KBM-7 (cell line): Measurements from ENCODE around the gene PRKCE.

Source experiments
- DNase-seq: peaks from one replicate; pipeline ENCODE4 v3.0.0-alpha.2; 2015
- in situ Hi-C: fragments of 300-500 bp; cut with MboI; formaldehyde crosslinking; loops from 2 replicates; pipeline ENCODE4 v1.14.3; 2020; ENCODE audit warnings: low sequenced_read_pairs, low pct_unique_long_range_greater_than_20kb, mixed read lengths

The PRKCE gene

DNA sequence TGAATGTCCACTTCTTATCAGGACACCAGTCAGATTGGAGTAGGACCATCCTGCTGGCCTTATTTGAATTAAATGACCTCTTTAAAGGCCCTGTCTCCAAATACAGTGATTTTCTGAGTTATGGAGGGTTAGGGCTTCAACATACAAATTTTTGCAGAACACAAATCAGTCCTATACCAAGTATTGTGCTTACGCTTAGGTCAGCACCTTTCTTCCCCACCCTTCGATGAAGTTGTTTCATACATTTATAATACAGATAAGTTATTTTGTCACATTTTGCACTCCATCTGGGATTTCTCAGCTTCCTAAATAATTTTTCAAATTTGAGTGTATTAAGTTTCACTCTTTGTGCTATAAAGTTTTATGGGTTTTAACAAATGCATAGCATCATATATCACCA lies 455.2 kb downstream of the PRKCE start:
- DNase-seq: no peak
- in situ Hi-C loops: no loop called here

GRCh38 chr2:46114996-46115395 lies 463.5 kb downstream of the PRKCE start:
- DNase-seq: no peak
- in situ Hi-C loops: no loop called here

- no peak for DNase-seq
- in situ Hi-C loops: no loop called here
Observed at GRCh38 chr2:46116150-46116549, 464.7 kb downstream of the PRKCE start.

GRCh38 chr2:46116553-46116991 lies 465.1 kb downstream of the PRKCE start:
- in situ Hi-C loops: no loop called here
- DNase-seq: no peak

- DNase-seq: no peak
- in situ Hi-C loops: no loop called here
Observed at GRCh38 chr2:46117379-46117778, 465.9 kb downstream of the PRKCE start.

GRCh38 chr2:46117994-46118393 lies 466.5 kb downstream of the PRKCE start:
- in situ Hi-C loops: no loop called here
- DNase-seq: no peak

DNA sequence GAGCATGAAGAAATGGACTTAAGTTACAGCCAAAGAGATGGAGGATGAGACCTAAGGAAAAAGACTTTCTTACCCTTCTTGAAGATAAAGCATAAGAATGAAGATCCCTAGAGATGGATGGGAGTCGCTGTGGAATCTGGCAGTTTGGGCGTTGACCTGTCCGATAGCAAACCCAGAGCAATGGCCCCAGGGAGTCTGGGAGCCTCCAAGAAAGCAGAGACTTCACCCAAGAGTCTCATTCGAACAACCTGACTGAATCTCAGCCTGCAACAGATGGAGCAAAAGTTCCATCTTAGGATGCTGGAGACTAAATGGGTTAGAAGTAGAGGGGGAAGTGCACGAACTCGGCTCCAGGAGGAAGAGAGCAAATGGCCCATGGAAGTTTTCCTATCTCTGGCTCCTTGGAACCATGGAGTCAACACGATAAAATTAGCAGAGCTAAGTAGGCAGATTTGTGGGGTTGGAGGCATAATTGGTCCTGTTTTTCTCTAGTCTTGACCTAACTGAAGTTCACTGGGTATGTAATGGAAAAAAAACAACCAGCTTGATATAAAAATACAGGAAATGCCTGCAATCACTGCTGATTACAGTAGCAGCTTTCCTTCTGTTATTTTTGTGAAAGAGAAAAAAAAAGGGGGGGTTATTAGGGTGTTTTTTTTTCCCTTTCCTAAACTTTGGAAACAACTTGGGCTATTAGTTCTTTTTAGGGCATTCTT lies 467.3 kb downstream of the PRKCE start:
- in situ Hi-C loops: no loop called here
- no peak for DNase-seq

DNA sequence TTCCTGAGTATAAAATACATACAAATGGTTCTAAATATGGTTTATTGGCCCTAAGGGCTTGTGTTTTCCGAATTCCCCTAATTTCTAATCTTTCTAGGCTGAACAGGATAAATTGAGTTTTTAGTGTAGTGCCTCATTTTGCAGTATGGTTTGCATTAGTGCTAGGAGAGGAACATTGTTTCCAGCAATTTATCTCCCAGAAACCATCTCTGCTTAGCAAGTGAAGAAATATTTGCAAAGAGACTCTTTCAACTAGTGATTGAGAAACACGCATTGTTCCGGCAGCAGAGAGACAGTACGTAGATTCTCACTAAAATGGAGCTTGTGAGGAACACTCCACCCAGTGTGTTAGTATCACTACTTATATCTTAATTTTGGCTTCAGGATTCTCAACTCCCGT lies 468.0 kb downstream of the PRKCE start:
- no peak for DNase-seq
- in situ Hi-C loops: no loop called here

DNA sequence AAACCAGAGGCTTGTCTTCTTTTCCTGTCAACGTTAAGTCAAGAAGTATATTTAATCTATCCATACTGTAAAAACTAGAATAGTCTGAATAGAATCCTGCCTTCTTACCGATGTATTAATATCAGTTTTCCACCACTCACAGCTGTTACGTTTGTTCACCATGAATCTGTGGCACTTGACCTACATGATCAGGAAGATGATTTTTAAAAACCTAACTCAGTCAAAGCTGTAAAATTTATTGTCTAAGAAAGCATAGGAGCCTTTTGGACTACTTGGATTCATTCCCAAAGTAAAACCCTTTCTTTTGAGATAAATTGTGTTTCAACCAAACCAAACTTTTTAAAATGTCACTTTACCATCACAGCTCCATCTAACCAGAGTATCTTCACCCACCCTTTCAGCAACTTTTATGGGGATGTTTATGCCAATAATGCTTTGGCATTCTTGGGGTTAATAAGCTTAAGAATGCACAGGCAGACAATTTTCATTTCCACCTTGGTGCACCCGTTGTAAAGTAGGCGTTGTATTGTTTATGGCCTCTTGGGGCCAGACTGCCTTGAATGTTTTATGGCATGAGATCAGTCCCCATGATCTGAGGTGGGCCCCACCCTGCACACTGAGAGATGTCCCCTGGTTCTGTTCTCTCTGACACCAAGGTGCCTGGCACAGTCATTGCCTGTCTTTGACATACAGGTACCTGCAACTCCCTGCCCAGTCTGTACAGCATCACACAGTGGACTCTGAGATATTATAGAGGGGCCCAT lies 469.5 kb downstream of the PRKCE start:
- DNase-seq: no peak
- in situ Hi-C loops: no loop called here

DNA sequence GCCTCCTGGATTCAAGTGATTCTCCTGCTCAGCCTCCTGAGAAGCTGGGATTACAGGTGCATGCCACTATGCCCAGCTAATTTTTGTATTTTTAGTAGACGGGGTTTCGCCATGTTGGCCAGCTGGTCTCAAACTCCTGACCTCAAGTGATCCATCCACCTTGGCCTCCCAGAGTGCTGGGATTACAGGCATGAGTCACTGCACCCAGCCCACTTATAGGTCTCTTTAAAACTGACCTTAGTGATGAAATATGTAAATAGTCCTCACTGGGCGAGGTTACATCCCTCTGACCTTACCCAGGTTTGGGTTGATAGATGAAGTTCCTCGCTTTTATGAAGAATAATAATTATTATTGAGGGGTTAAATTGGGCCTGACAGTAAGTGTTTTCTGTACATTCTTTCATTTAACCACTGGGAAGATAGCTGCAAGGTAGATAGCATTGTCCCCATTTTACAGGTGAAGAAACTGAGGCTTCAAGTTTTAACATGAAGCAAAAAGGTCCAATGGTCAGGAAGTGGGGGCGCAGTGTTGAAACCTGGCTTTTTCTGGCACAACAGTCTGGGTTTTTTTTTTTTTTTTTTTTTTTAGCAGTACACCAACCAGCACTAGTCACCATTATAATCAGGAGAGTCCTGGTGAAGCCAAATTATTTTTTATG lies 471.0 kb downstream of the PRKCE start:
- no peak for DNase-seq
- in situ Hi-C loops: no loop called here

- peak; percentile 5 for DNase-seq
- in situ Hi-C loops: no loop called here
Observed at GRCh38 chr2:46123013-46123412, 471.5 kb downstream of the PRKCE start.

DNA sequence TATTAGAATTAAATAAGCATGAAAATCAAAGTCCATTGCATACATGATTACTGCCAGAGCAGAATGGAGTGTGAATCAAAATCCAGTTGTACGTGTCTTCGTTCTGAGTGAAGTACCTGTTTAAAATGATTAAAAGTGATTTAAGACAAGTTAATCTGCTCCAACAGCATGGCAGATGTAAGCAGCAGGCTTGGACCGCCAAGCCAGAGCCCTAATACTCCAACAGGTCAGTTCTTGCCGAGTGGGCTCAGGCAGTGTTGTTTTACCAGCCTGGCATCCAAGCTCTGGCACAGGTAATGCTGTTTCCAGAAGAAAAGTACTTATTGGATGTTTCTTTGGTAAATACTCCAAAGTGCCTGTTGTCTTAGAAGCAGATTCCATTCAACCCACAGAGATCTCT lies 474.3 kb downstream of the PRKCE start:
- no peak for DNase-seq
- in situ Hi-C loops: no loop called here

DNA sequence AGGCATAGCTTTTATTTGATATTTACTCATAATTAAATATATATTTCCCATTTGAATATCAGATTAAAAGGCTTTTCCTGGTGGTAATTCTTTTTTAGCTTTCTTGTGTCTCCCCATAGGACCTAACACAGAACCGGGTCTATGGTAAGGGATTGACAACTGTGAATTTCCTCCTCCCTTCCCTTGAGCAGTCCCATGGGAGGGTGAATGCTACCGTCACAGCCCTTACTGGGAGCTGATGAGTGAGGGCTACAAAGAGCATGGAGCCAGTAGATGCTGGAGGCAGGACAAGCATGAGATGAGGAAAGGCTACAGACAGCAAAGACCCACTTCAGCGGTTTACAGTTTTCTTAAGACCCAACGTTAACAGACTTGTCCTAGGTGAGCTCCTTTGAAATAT lies 475.1 kb downstream of the PRKCE start:
- in situ Hi-C loops: no loop called here
- DNase-seq: no peak

GRCh38 chr2:46127176-46127575 lies 475.7 kb downstream of the PRKCE start:
- in situ Hi-C loops: no loop called here
- DNase-seq: no peak

DNA sequence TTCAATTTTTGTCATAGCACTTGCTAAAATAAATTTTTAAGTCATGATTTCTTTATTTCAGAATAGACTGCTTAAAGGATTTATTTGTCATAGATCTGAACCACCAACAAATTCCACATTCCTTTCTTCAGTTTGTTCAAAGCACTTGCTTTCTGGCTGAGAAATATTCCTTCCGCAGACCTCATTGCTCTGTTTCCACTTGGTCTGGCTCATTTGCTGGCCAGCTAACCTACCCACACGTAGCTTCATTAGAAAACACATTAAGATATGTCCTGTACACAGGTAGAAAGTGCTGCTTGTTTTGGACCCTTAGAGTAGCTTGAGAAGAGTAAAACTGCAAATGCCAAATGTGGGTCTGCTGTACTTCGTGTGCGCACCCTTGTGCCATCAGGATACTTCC lies 479.0 kb downstream of the PRKCE start:
- DNase-seq: no peak
- in situ Hi-C loops: no loop called here

- no peak for DNase-seq
- in situ Hi-C loops: no loop called here
Observed at GRCh38 chr2:46132996-46133395, 481.5 kb downstream of the PRKCE start.

GRCh38 chr2:46134531-46135227 lies 483.2 kb downstream of the PRKCE start:
- no peak for DNase-seq
- in situ Hi-C loops: no loop called here

GRCh38 chr2:46135228-46135855 lies 483.9 kb downstream of the PRKCE start:
- no peak for DNase-seq
- in situ Hi-C loops: no loop called here

DNA sequence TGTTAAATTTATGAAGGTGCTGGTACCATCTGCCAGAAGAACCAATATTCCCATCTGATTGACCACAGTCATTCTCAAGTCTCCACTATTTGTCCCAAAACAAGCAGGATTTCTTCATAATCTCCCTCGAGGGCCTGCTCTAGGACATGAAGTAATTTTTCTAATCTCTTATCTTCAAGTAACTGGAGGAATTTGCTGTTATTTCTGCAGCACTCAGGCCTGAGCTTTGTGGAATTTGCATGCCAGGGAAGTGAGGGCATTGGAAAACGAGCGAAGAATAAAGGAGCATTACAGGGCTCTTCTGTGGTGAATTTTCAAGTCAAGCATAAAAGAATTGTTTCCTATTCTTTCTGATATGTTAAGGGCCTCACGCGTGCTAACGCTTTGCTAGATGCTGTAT lies 484.5 kb downstream of the PRKCE start:
- in situ Hi-C loops: no loop called here
- DNase-seq: no peak
